Vagina (tissue), 2 donors: ENCODE data around the gene SLC12A8. TPM values are rescaled to one million over a fixed set of nuclear protein-coding genes. Genes with fewer than 3 reads are reported as not detected.

ENCODE experiments used
- DNase-seq, 2 donors: peaks; one replicate each; pipeline ENCODE4 v3.0.0-alpha.2; 2017; ENCODE audit errors: extremely low spot score in 2 of 2
- H3K27ac ChIP-seq: fragments of 200-600 bp; sonication (generic); one replicate; pipeline ENCODE4 v1.5.1; 2019
- H3K27me3 ChIP-seq: fragments of 200-600 bp; sonication (generic); one replicate; pipeline ENCODE4 v1.5.1; 2019
- H3K36me3 ChIP-seq, 2 donors: fragments of 200-600 bp; sonication (generic); one replicate each; pipeline ENCODE4 v1.5.1; 2017 to 2019
- H3K4me1 ChIP-seq: fragments of 200-600 bp; sonication (generic); one replicate; pipeline ENCODE4 v1.5.1; 2019
- H3K4me3 ChIP-seq, 2 donors: fragments of 200-600 bp; sonication (generic); 1 replicate in 1 of 2; 2 replicates in 1 of 2; pipeline ENCODE4 v1.5.1; 2016 to 2019
- H3K9me3 ChIP-seq: fragments of 200-600 bp; sonication (generic); one replicate; pipeline ENCODE4 v1.5.1; 2019
- CTCF ChIP-seq, 3 experiments: fragments of 450-650 bp in 2 of 3; fragments of 200-600 bp in 1 of 3; sonication (generic) in 1 of 3; IDR thresholded peaks; one replicate each; pipeline ENCODE4 v1.5.1; 2017 to 2019; ENCODE audit warnings: antibody characterized with exemption in 3 of 3, mild to moderate bottlenecking in 2 of 3, moderate library complexity in 2 of 3
- POLR2A ChIP-seq, 2 donors: fragments of 450-650 bp; IDR thresholded peaks; one replicate each; pipeline ENCODE4 v1.6.1; 2017; ENCODE audit warnings: antibody characterized with exemption in 2 of 2, mild to moderate bottlenecking in 2 of 2, moderate library complexity in 2 of 2
- POLR2AphosphoS5 ChIP-seq, 2 donors: sonication (generic); formaldehyde crosslinking; IDR thresholded peaks; one replicate each; pipeline ENCODE4 v1.9.0; 2017; ENCODE audit warnings: antibody characterized with exemption in 2 of 2, mild to moderate bottlenecking in 2 of 2, low read depth in 1 of 2; ENCODE audit not compliant: insufficient read depth in 1 of 2
- intact Hi-C: fragments of 100-400 bp; cut with DNase I; formaldehyde crosslinking; loops from one replicate; pipeline ENCODE4 v1.15.1; 2023
- total RNA-seq: library from RNA; depleted of rRNA; stranded (reverse); fragments of >200 nt; gene quantifications from one replicate; pipeline ENCODE4 v1.2.3, GENCODE V29; 2016

Gene SLC12A8
- total RNA-seq, 1 donor from 2014 or later = 6.1 TPM

DNA sequence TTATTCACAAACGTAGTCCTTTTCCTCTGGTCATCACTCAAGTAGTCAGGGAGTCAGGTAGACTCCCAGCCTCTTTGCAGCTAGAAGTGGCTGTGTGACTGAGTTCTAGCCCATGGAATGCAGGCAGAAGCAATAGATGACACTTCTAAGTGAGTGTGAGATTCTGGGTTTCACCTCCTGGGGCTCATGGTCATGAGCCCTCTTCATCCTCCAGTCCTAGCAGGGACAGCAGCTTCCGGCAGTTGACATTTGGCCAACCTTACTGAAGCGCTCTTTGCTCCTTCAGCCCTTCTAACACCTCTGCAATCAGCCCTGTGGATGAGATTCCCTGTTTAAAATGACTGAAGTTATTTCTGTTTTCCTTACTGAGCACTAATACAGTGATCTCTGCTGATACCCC, 21.8 kb downstream of the SLC12A8 start:
- Histone ChIP-seq H3K4me3 (no peak overlapping the region), H3K27me3 (no peaks in the 10 kb centered on the region), H3K9me3 (no peaks in the 10 kb centered on the region), H3K4me1 (peaks cover 14% of the 10 kb centered on the region), H3K36me3 (no peaks in the 10 kb centered on the region), H3K27ac (no peak overlapping the region)
- no peak for DNase-seq
- intact Hi-C loops = no loop called here
- TF ChIP-seq POLR2AphosphoS5 (IDR thresholded peaks at IDR 0.05; ENCODE audit: insufficient read depth in 1 of 2, low read depth in 1 of 2) (no peak), POLR2A (IDR thresholded peaks at IDR 0.05) (no peak), CTCF (IDR thresholded peaks at IDR 0.05) (no peak)

DNA sequence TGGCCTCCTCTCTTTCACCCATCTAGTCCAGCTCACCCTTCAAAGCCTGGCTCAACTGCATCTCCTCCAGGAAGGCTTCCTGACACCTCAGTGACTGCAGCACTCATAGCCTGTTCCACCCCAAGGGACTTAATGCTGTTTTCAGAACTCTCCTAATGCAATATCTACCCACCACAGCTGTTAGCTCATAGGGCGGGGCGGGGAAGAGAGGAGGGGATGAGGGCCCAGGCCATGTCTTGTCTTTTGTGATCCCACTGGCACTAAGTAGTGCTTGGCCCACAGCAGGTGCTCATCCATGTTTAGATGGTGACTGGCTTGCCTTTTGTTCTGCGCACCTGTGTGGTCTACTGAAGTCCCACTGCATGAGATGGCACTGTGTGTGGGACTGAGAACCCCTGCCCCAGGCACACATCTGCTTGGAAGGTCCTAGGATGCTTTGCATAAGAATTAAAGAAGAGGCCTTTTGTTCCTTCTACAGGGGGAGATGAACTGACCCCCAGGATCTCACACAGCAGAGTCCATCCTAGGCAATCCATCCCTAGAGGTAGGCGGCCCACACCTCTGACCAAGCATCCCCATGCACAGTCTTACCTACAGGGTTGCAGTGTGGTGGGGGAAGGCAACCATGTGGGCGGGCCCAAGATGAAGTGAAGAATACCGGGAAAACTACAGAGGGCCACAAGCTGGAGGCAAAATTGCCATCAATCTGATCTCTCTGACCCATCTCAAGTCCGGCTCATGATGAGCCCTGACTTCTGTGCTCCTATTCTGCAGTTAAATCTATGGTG, 23.0 kb downstream of the SLC12A8 start:
- no peak for TF ChIP-seq POLR2AphosphoS5 (IDR thresholded peaks at IDR 0.05; ENCODE audit: insufficient read depth in 1 of 2, low read depth in 1 of 2)
- TF ChIP-seq CTCF (IDR thresholded peaks at IDR 0.05) = no peak
- no peak for TF ChIP-seq POLR2A (IDR thresholded peaks at IDR 0.05)
- H3K27ac ChIP-seq = no peak overlapping the region
- H3K9me3 ChIP-seq = no peaks in the 10 kb centered on the region
- DNase-seq = no peak
- peaks cover 10% of the 10 kb centered on the region for H3K4me1 ChIP-seq
- no peak overlapping the region for H3K4me3 ChIP-seq
- intact Hi-C loops = no loop called here
- no peaks in the 10 kb centered on the region for H3K27me3 ChIP-seq
- H3K36me3 ChIP-seq = no peaks in the 10 kb centered on the region

GRCh38 chr3:125188955-125189354, 23.6 kb downstream of the SLC12A8 start:
- no peak overlapping the region for H3K27ac ChIP-seq
- no peaks in the 10 kb centered on the region for H3K36me3 ChIP-seq
- peaks cover 10% of the 10 kb centered on the region for H3K4me1 ChIP-seq
- TF ChIP-seq POLR2AphosphoS5 (IDR thresholded peaks at IDR 0.05; ENCODE audit: insufficient read depth in 1 of 2, low read depth in 1 of 2) (no peak), POLR2A (IDR thresholded peaks at IDR 0.05) (no peak), CTCF (IDR thresholded peaks at IDR 0.05) (no peak)
- intact Hi-C loops = no loop called here
- no peak overlapping the region for H3K4me3 ChIP-seq
- H3K27me3 ChIP-seq = no peaks in the 10 kb centered on the region
- DNase-seq = no peak
- H3K9me3 ChIP-seq = no peaks in the 10 kb centered on the region

GRCh38 chr3:125187599-125187910, 25.0 kb downstream of the SLC12A8 start:
- Histone ChIP-seq H3K4me3 (no peak overlapping the region), H3K9me3 (no peaks in the 10 kb centered on the region), H3K27me3 (no peaks in the 10 kb centered on the region), H3K27ac (no peak overlapping the region), H3K4me1 (peaks cover 10% of the 10 kb centered on the region), H3K36me3 (no peaks in the 10 kb centered on the region)
- TF ChIP-seq CTCF (IDR thresholded peaks at IDR 0.05) (no peak), POLR2A (IDR thresholded peaks at IDR 0.05) (no peak), POLR2AphosphoS5 (IDR thresholded peaks at IDR 0.05; ENCODE audit: insufficient read depth in 1 of 2, low read depth in 1 of 2) (no peak)
- intact Hi-C loops = no loop called here
- DNase-seq = no peak

DNA sequence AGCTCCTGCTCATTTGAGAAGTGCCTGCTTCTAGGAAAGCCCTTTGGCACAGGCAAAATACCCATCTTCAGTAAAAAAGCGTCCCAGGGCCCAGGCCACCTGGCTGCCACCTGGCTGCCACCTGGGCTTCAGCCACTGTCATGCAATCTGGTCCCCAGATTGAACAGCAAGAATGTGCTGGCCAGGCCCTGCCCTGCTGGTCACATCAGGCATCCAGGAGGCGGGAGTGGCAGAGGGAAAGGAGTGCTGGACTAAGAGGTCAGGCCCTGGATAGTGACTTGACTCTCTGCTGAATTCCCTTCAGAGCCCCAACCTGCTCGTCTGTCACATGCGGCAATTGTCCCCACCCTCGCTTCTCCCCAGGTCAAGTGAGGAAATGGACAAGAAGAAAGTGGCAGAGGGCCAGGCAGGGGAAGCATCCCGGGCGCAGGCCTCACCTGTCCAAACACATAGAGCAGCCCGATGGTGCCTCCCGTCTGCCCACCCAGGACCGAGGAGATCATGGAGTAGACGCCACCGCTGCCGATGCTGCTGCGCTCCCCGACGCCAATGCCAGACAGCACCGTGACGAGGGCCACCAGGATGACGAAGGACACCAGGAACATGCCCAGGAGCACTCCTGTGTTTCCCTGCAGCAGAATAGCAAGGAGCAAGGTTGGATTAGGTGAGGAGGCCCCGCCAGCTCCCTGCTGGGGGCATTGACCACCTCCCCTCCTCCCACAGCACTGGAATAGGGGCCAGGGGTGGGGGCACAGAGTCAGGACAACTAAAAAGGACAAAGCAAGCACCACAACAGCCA, 25.5 kb downstream of the SLC12A8 start:
- H3K36me3 ChIP-seq = no peaks in the 10 kb centered on the region
- intact Hi-C loops = no loop called here
- H3K27ac ChIP-seq = no peak overlapping the region
- no peak for DNase-seq
- no peaks in the 10 kb centered on the region for H3K27me3 ChIP-seq
- TF ChIP-seq CTCF (IDR thresholded peaks at IDR 0.05) (no peak), POLR2A (IDR thresholded peaks at IDR 0.05) (no peak), POLR2AphosphoS5 (IDR thresholded peaks at IDR 0.05; ENCODE audit: insufficient read depth in 1 of 2, low read depth in 1 of 2) (no peak)
- peaks cover 10% of the 10 kb centered on the region for H3K4me1 ChIP-seq
- no peak overlapping the region for H3K4me3 ChIP-seq
- H3K9me3 ChIP-seq = no peaks in the 10 kb centered on the region
